Esophagus squamous epithelium (tissue), 4 donors: ENCODE results near the gene KCTD11.
A peak's percentile ranks its signal among the peaks of the same experiment; 100 is the strongest.

Source experiments
- POLR2A ChIP-seq, 4 donors: fragments of 450-650 bp; IDR thresholded peaks; one replicate each; pipeline ENCODE4 v1.6.1; 2017; ENCODE audit warnings: antibody characterized with exemption in 4 of 4, mild to moderate bottlenecking in 4 of 4, moderate library complexity in 3 of 4
- TF ChIP-seq, protein P1 (sequence below), 6 experiments: fragments of 450-650 bp in 4 of 6; fragments of 200-600 bp in 2 of 6; sonication (generic) in 2 of 6; IDR thresholded peaks; one replicate each; pipeline ENCODE4 v1.5.1; 2016 to 2019; ENCODE audit warnings: antibody characterized with exemption in 6 of 6, mild to moderate bottlenecking in 4 of 6, moderate library complexity in 4 of 6

DNA sequence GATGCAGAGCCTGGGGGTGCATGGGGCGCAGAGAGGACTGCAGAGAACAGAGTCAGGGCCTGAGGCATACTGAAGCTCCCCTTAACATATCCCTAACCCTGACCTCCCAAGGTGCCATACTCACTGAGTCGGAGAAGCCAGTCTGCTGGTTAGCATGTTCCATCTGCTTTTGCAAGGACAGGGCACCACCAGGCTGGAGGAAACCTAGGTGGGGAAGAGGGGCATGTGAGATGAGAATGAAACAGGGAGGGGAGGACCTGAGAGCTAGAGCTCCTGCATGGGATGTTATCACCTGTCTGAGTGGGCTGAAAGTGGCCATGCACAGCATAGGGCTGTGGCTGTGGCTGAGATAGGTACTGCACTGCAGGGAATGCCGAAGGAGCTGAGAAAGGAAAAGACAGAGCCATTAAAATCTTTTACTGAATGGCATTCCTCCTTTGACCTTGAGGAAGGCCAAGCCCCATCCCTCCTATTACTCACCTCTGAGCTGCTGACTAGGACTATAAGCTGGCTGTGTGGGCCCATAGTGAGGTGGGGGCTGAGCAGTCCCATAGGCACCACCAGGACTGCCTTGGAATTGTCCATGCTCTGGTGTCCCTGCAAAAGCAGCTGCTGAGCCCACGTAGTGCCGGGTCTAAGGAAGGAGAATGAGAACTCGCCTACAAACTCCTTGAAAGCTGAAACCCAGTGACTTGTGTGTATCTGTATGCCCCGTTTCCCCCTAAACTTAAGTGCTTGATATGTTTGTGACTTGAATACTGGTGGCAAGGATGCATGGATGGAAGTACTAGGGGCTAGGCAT, 38.7 kb upstream of the KCTD11 start:
- TF ChIP-seq, protein P1, sequence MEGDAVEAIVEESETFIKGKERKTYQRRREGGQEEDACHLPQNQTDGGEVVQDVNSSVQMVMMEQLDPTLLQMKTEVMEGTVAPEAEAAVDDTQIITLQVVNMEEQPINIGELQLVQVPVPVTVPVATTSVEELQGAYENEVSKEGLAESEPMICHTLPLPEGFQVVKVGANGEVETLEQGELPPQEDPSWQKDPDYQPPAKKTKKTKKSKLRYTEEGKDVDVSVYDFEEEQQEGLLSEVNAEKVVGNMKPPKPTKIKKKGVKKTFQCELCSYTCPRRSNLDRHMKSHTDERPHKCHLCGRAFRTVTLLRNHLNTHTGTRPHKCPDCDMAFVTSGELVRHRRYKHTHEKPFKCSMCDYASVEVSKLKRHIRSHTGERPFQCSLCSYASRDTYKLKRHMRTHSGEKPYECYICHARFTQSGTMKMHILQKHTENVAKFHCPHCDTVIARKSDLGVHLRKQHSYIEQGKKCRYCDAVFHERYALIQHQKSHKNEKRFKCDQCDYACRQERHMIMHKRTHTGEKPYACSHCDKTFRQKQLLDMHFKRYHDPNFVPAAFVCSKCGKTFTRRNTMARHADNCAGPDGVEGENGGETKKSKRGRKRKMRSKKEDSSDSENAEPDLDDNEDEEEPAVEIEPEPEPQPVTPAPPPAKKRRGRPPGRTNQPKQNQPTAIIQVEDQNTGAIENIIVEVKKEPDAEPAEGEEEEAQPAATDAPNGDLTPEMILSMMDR (IDR thresholded peaks at IDR 0.05) = peak in 3 of 6 experiments; percentile 14 to 49 (median 30)
- TF ChIP-seq POLR2A (IDR thresholded peaks at IDR 0.05) = no peak
